Testis (tissue), 2 donors: ENCODE measurements around the gene SERPINA4.

Experiments
- CTCF ChIP-seq, 3 experiments: fragments of 450-650 bp in 2 of 3; fragments of 200-600 bp in 1 of 3; sonication (generic) in 1 of 3; IDR thresholded peaks; one replicate each; pipeline ENCODE4 v1.5.1; 2016 to 2019; ENCODE audit warnings: antibody characterized with exemption in 3 of 3, mild to moderate bottlenecking in 2 of 3, moderate library complexity in 1 of 3
- POLR2A ChIP-seq: fragments of 450-650 bp; IDR thresholded peaks from one replicate; pipeline ENCODE4 v1.6.1; 2017; ENCODE audit warnings: antibody characterized with exemption, mild to moderate bottlenecking, moderate library complexity

GRCh38 chr14:94536836-94537235 is 24.4 kb upstream of the SERPINA4 start:
- TF ChIP-seq CTCF (IDR thresholded peaks at IDR 0.05) (no peak), POLR2A (no peak)
